ENCODE data around the gene CIC. TPM values are rescaled to one million over a fixed set of nuclear protein-coding genes. Genes with fewer than 3 reads are reported as not detected.

Gene CIC
- total RNA-seq, 1 experiment from 2014 or later: 54.0 TPM

DNA sequence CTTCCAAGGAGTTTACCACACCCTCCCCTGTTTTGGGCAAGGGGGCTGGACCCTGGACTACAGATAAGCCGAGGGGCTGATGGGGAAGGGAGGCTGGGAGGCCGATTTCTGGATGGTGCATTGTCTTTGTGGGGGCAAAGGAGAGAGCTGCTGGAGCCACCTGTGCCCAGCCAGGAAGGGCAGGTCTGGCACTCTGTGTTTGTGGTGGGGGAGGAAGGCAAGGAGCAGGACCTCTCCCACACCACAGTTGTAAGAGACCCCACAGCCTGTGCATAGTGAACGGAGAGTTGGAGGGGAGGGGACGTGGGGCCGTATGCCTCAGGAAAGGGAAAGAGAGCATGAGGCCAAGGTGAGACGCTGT, 16.9 kb downstream of the CIC start:
- Histone ChIP-seq H3K23ac (ENCODE audit: insufficient read length, low read depth, low read length) (no peak overlapping the region), H3K4ac (ENCODE audit: low read depth, low read length) (no peak overlapping the region), H3K4me1 (ENCODE audit: insufficient read depth, low read length) (peaks cover 8% of the 10 kb centered on the region; the same call in 1 of the 2 replicates), H3K27me3 (ENCODE audit: insufficient read depth, low read length) (no peaks in the 10 kb centered on the region), H4K8ac (replicated peaks; ENCODE audit: insufficient read length, low read depth, low read length) (no peak overlapping the region), H3K9me3 (ENCODE audit: control insufficient read depth, low read depth, low read length) (no peaks in the 10 kb centered on the region), H3K79me1 (ENCODE audit: insufficient read depth, low read depth, low read length, poor library complexity, severe bottlenecking) (peaks cover 11% of the 10 kb centered on the region), H2BK5ac (ENCODE audit: insufficient read length, low read length) (no peak overlapping the region), H3K4me2 (ENCODE audit: insufficient read depth, insufficient read length, low read length) (no peak overlapping the region), H3K23me2 (ENCODE audit: insufficient read length, low read depth, low read length, poor library complexity, severe bottlenecking) (peaks cover 19% of the 10 kb centered on the region), H2BK15ac (ENCODE audit: low read depth, low read length) (no peak overlapping the region), H3K9ac (ENCODE audit: extremely low read depth, insufficient read length, low read length) (no peak overlapping the region), H3T11ph (ENCODE audit: low read length) (no peak overlapping the region), H2AFZ (ENCODE audit: low read length) (no peak overlapping the region), H4K5ac (ENCODE audit: insufficient read length, low read depth, low read length) (no peak overlapping the region), H2AK5ac (ENCODE audit: insufficient read length, low read length) (no peak overlapping the region), H2BK20ac (ENCODE audit: low read depth, low read length, poor library complexity, severe bottlenecking) (no peak overlapping the region), H3K14ac (ENCODE audit: insufficient read depth, low read length) (no peak overlapping the region; the same call in 1 of the 2 replicates), H3K79me2 (ENCODE audit: insufficient read depth, low read length) (peaks cover 3% of the 10 kb centered on the region; the same call in 1 of the 2 replicates), H3K56ac (ENCODE audit: insufficient read length, low read depth, low read length) (no peak overlapping the region), H2BK12ac (ENCODE audit: insufficient read length, low read depth, low read length) (no peak overlapping the region), H3K27ac (ENCODE audit: insufficient read length, low read depth, low read length) (no peak overlapping the region), H4K91ac (ENCODE audit: insufficient read length, low read depth, low read length) (no peak overlapping the region), H2BK120ac (ENCODE audit: low read depth, low read length, poor library complexity, severe bottlenecking) (no peak overlapping the region), H3K18ac (ENCODE audit: insufficient read length, low read depth, low read length) (no peak overlapping the region), H4K20me1 (ENCODE audit: control insufficient read depth, insufficient read depth, insufficient read length) (peaks cover 3% of the 10 kb centered on the region)
- Mint-ChIP-seq H3K27me3 (ENCODE audit: low read depth) (no peaks in the 10 kb centered on the region; the same call in 1 of the 2 replicates), H3K36me3 (ENCODE audit: insufficient read depth in 1 of 3, low read depth in 3 of 3) (peaks cover 10 to 34% (median 34%) of the 10 kb centered on the region in 3 experiments), H3K9me3 (no peaks in the 10 kb centered on the region), H3K27ac (peak overlapping the region in 2 of 3 experiments; percentile 9 to 46; a peak in 2 of 7 replicates), H3K4me1 (peaks cover 26 to 41% of the 10 kb centered on the region in 2 experiments), H3K4me3 (peak overlapping the region; percentile 82 to 89; a peak in 2 of 5 replicates)
- no CpG with 5 or more reads among the region's 6 CpGs for WGBS (ENCODE audit: extremely low coverage, insufficient read length, low lambda C conversion rate)
- DNase-seq: no peak
- TF ChIP-seq, protein P1, sequence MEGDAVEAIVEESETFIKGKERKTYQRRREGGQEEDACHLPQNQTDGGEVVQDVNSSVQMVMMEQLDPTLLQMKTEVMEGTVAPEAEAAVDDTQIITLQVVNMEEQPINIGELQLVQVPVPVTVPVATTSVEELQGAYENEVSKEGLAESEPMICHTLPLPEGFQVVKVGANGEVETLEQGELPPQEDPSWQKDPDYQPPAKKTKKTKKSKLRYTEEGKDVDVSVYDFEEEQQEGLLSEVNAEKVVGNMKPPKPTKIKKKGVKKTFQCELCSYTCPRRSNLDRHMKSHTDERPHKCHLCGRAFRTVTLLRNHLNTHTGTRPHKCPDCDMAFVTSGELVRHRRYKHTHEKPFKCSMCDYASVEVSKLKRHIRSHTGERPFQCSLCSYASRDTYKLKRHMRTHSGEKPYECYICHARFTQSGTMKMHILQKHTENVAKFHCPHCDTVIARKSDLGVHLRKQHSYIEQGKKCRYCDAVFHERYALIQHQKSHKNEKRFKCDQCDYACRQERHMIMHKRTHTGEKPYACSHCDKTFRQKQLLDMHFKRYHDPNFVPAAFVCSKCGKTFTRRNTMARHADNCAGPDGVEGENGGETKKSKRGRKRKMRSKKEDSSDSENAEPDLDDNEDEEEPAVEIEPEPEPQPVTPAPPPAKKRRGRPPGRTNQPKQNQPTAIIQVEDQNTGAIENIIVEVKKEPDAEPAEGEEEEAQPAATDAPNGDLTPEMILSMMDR (conservative IDR thresholded peaks at IDR 0.05): no peak
